Measurements from ENCODE around the gene ZSCAN18. TPM values are rescaled to one million over a fixed set of nuclear protein-coding genes. Genes with fewer than 3 reads are reported as not detected.

Gene ZSCAN18, protein sequence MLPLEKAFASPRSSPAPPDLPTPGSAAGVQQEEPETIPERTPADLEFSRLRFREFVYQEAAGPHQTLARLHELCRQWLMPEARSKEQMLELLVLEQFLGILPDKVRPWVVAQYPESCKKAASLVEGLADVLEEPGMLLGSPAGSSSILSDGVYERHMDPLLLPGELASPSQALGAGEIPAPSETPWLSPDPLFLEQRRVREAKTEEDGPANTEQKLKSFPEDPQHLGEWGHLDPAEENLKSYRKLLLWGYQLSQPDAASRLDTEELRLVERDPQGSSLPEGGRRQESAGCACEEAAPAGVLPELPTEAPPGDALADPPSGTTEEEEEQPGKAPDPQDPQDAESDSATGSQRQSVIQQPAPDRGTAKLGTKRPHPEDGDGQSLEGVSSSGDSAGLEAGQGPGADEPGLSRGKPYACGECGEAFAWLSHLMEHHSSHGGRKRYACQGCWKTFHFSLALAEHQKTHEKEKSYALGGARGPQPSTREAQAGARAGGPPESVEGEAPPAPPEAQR
- 1.4 to 2.8 TPM (median 2.6 TPM) in 5 replicates for total RNA-seq (2022; extraction: Qiagen RNA extraction; ENCODE audit: low read depth)

GRCh38 chr19:58097781-58098681 is at the start of gene ZSCAN18:
Gene ZSCAN18, minus strand, starts transcription at chr19:58098231. Its CDS starts 7,964 bp downstream, at chr19:58090267.

DNA sequence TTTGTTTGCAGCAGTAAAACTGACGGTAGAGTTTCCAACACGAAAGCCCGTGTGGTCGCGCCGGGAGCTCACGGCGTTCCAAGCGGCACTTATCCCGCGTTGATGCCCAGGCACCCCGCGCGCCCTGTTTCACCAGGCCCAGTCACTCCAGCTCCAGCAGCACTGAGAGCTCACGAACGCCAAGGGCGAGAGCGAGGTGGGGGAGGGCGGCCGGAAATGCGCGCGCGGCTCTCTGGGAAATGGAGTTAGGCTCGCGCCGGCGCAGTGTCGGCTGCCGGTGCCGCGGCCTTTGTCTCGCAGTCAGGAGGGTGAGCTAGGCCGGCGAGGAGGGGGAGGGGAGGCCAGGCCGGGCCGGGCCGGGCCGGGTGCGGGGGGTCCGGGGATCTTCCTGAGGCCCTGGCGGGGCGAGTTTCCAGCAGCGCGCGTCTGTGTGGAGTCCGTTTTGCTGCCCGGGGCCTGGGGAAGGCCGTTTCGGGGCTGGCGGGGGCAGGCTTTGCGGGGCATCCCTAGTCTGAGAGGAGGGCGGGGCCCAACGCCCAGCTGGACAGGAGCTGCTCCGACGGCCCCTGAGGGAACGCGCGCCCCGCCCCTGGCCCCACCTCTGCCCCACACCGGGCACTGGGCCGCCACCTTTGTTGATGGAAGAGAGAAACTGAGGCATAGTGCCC is 38.9 kb downstream of the ZSCAN18 start, which contains the start of gene ZNF135:
Gene ZNF135 (plus strand): TSS at position 280 of the 668 bp plus-strand sequence. CDS start 721 bp downstream, outside the sequence.

Other genes with a start within 250 kb of the ZSCAN18 start
- 5.1 to 7.5 TPM (median 5.8 TPM) in 5 replicates for gene ZNF587, start 248.4 kb downstream of the ZSCAN18 start, total RNA-seq (2022; extraction: Qiagen RNA extraction; ENCODE audit: low read depth)
- 1.5 to 3.9 TPM (median 2.3 TPM) in 5 replicates for gene ZNF814, start 209.2 kb downstream of the ZSCAN18 start, total RNA-seq (2022; extraction: Qiagen RNA extraction; ENCODE audit: low read depth)
- 3.4 to 5.1 TPM (median 4.2 TPM) in 5 replicates for gene ZNF417, start 181.6 kb downstream of the ZSCAN18 start, total RNA-seq (2022; extraction: Qiagen RNA extraction; ENCODE audit: low read depth)
- 0.58 to 0.97 TPM (median 0.84 TPM) in 5 replicates for gene ZNF418, start 162.8 kb downstream of the ZSCAN18 start, total RNA-seq (2022; extraction: Qiagen RNA extraction; ENCODE audit: low read depth)
- 0.70 to 1.5 TPM (median 1.3 TPM) in 5 replicates for gene ZNF256, start 150.5 kb downstream of the ZSCAN18 start, total RNA-seq (2022; extraction: Qiagen RNA extraction; ENCODE audit: low read depth)
- gene C19orf18, start 123.7 kb downstream of the ZSCAN18 start, total RNA-seq (2022; extraction: Qiagen RNA extraction; ENCODE audit: low read depth): not detected in 5 replicates
- gene ZNF606, start 95.4 kb downstream of the ZSCAN18 start, total RNA-seq (2022; extraction: Qiagen RNA extraction; ENCODE audit: low read depth): 1.7 to 3.3 TPM (median 2.6 TPM) in 5 replicates
- not detected in 5 replicates for gene ZSCAN1, start 64.2 kb downstream of the ZSCAN18 start, total RNA-seq (2022; extraction: Qiagen RNA extraction; ENCODE audit: low read depth)
- gene ZNF135, start 38.9 kb downstream of the ZSCAN18 start, total RNA-seq (2022; extraction: Qiagen RNA extraction; ENCODE audit: low read depth): not detected in 5 replicates
- 2.4 to 3.7 TPM (median 3.3 TPM) in 5 replicates for gene ZNF329, start 52.6 kb upstream of the ZSCAN18 start, total RNA-seq (2022; extraction: Qiagen RNA extraction; ENCODE audit: low read depth)
- gene ZNF274, start 84.8 kb upstream of the ZSCAN18 start, total RNA-seq (2022; extraction: Qiagen RNA extraction; ENCODE audit: low read depth): 9.9 to 15.3 TPM (median 13.7 TPM) in 5 replicates
- 12.0 to 21.7 TPM (median 20.2 TPM) in 5 replicates for gene ZNF544, start 130.7 kb upstream of the ZSCAN18 start, total RNA-seq (2022; extraction: Qiagen RNA extraction; ENCODE audit: low read depth)
- 0.93 to 1.4 TPM (median 1.1 TPM) in 5 replicates for gene ZNF8, start 180.7 kb upstream of the ZSCAN18 start, total RNA-seq (2022; extraction: Qiagen RNA extraction; ENCODE audit: low read depth)
- gene ERVK3-1, start 207.1 kb upstream of the ZSCAN18 start, total RNA-seq (2022; extraction: Qiagen RNA extraction; ENCODE audit: low read depth): 89.5 to 122 TPM (median 98.9 TPM) in 5 replicates
- gene ZSCAN22, start 228.8 kb upstream of the ZSCAN18 start, total RNA-seq (2022; extraction: Qiagen RNA extraction; ENCODE audit: low read depth): 1.7 to 3.3 TPM (median 2.7 TPM) in 5 replicates